ENCODE data around the gene RET. TPM values are rescaled to one million over a fixed set of nuclear protein-coding genes. Genes with fewer than 3 reads are reported as not detected.
"Not testable (repeated sequence)": the region's sequence is repeated elsewhere in the genome, so short reads cannot be mapped to it uniquely, and the experiment has no call there.

Gene RET
- total RNA-seq, 2 donors from 2014 or later, result 1.2 to 3.5 TPM

- DNase-seq, result no peak
Measured at GRCh38 chr10:43138757-43139241, 61.9 kb downstream of the RET start.

GRCh38 chr10:43141421-43141820 lies 64.6 kb downstream of the RET start:
- TF ChIP-seq CTCF (conservative IDR thresholded peaks at IDR 0.05), result no peak
- no peaks in the 10 kb centered on the region for H3K36me3 ChIP-seq (ENCODE audit: control insufficient read depth, insufficient read depth, low read length)
- no peaks in the 10 kb centered on the region for H3K27me3 ChIP-seq (ENCODE audit: control insufficient read depth, insufficient read depth, low read length, poor library complexity, severe bottlenecking)
- H3K9me3 Mint-ChIP-seq, result no peaks in the 10 kb centered on the region
- no peaks in the 10 kb centered on the region for H3K36me3 Mint-ChIP-seq (ENCODE audit: low read depth)
- no peaks in the 10 kb centered on the region for H3K9me3 ChIP-seq (ENCODE audit: control insufficient read depth, low read length)
- 94 to 95% methylated on average over 2 to 5 of the region's 5 CpGs for WGBS, 2 experiments (ENCODE audit: insufficient coverage in 1 of 2, insufficient read length in 1 of 2)
- no peak overlapping the region for H3K9ac ChIP-seq (ENCODE audit: extremely low read depth, low read length, poor library complexity, severe bottlenecking)
- no peak for DNase-seq
- no peak overlapping the region for H3K4me3 Mint-ChIP-seq
- no peaks in the 10 kb centered on the region for H3K4me1 ChIP-seq (ENCODE audit: control insufficient read depth, insufficient read depth, low read length)
- no peak overlapping the region for H3K27ac ChIP-seq (ENCODE audit: low read depth, low read length)
- H3K4me1 Mint-ChIP-seq, result peaks cover 10% of the 10 kb centered on the region
- H3K27ac Mint-ChIP-seq, result no peak overlapping the region
- no peaks in the 10 kb centered on the region for H3K27me3 Mint-ChIP-seq (ENCODE audit: insufficient read depth)
- no peak overlapping the region for H3K4me3 ChIP-seq (ENCODE audit: low read length)

More at GRCh38 chr10:43138757-43139241, 61.9 kb downstream of the RET start:
- Histone ChIP-seq H3K27ac (ENCODE audit: low read depth, low read length) (no peak overlapping the region), H3K36me3 (ENCODE audit: control insufficient read depth, insufficient read depth, low read length) (no peaks in the 10 kb centered on the region), H3K9ac (ENCODE audit: extremely low read depth, low read length, poor library complexity, severe bottlenecking) (peak overlapping the region; percentile 29), H3K9me3 (ENCODE audit: control insufficient read depth, low read length) (no peaks in the 10 kb centered on the region), H3K27me3 (ENCODE audit: control insufficient read depth, insufficient read depth, low read length, poor library complexity, severe bottlenecking) (no peaks in the 10 kb centered on the region), H3K4me3 (ENCODE audit: low read length) (peak overlapping the region; percentile 90), H3K4me1 (ENCODE audit: control insufficient read depth, insufficient read depth, low read length) (no peaks in the 10 kb centered on the region)
- Mint-ChIP-seq H3K27me3 (ENCODE audit: insufficient read depth) (no peaks in the 10 kb centered on the region), H3K36me3 (ENCODE audit: low read depth) (no peaks in the 10 kb centered on the region), H3K4me3 (peak overlapping the region; percentile 88), H3K27ac (peak overlapping the region; percentile 65), H3K9me3 (no peaks in the 10 kb centered on the region), H3K4me1 (peaks cover 10% of the 10 kb centered on the region)
- 3 to 7% methylated on average over 11 to 21 of the region's 22 CpGs for WGBS, 2 experiments (ENCODE audit: insufficient coverage in 1 of 2, insufficient read length in 1 of 2)
- TF ChIP-seq CTCF (conservative IDR thresholded peaks at IDR 0.05), result no peak

- no peak for DNase-seq
- H3K27ac ChIP-seq (ENCODE audit: low read depth, low read length), result no peak overlapping the region
- no peaks in the 10 kb centered on the region for H3K27me3 ChIP-seq (ENCODE audit: control insufficient read depth, insufficient read depth, low read length, poor library complexity, severe bottlenecking)
- H3K36me3 ChIP-seq (ENCODE audit: control insufficient read depth, insufficient read depth, low read length), result no peaks in the 10 kb centered on the region
- Mint-ChIP-seq H3K27me3 (ENCODE audit: insufficient read depth) (no peaks in the 10 kb centered on the region), H3K9me3 (peaks cover 9% of the 10 kb centered on the region), H3K4me3 (no peak overlapping the region), H3K4me1 (no peaks in the 10 kb centered on the region), H3K27ac (no peak overlapping the region), H3K36me3 (ENCODE audit: low read depth) (peaks cover 3% of the 10 kb centered on the region)
- no peaks in the 10 kb centered on the region for H3K4me1 ChIP-seq (ENCODE audit: control insufficient read depth, insufficient read depth, low read length)
- TF ChIP-seq CTCF (conservative IDR thresholded peaks at IDR 0.05), result no peak
- 87 to 100% methylated on average over 4 to 6 of the region's 6 CpGs for WGBS, 2 experiments (ENCODE audit: insufficient coverage in 1 of 2, insufficient read length in 1 of 2)
- H3K9me3 ChIP-seq (ENCODE audit: control insufficient read depth, low read length), result no peaks in the 10 kb centered on the region
- H3K9ac ChIP-seq (ENCODE audit: extremely low read depth, low read length, poor library complexity, severe bottlenecking), result no peak overlapping the region
- no peak overlapping the region for H3K4me3 ChIP-seq (ENCODE audit: low read length)
Measured at GRCh38 chr10:43145311-43145710, 68.4 kb downstream of the RET start.

GRCh38 chr10:43145936-43146335 lies 69.1 kb downstream of the RET start:
- H3K4me1 Mint-ChIP-seq; H3K9me3 ChIP-seq (ENCODE audit: control insufficient read depth, low read length); DNase-seq; H3K27ac ChIP-seq (ENCODE audit: low read depth, low read length); H3K27ac Mint-ChIP-seq; H3K27me3 Mint-ChIP-seq (ENCODE audit: insufficient read depth); H3K9me3 Mint-ChIP-seq; H3K27me3 ChIP-seq (ENCODE audit: control insufficient read depth, insufficient read depth, low read length, poor library complexity, severe bottlenecking); H3K36me3 ChIP-seq (ENCODE audit: control insufficient read depth, insufficient read depth, low read length); H3K4me3 ChIP-seq (ENCODE audit: low read length); H3K9ac ChIP-seq (ENCODE audit: extremely low read depth, low read length, poor library complexity, severe bottlenecking); H3K4me1 ChIP-seq (ENCODE audit: control insufficient read depth, insufficient read depth, low read length); H3K4me3 Mint-ChIP-seq; H3K36me3 Mint-ChIP-seq (ENCODE audit: low read depth): not testable (repeated sequence)
- 96 to 100% methylated on average over 1 of the region's 1 CpG for WGBS, 2 experiments (ENCODE audit: insufficient coverage in 1 of 2, insufficient read length in 1 of 2)
